Progenitor cell of endocrine pancreas (in vitro differentiated cells): ENCODE results near the gene APOM. TPM values are rescaled to one million over a fixed set of nuclear protein-coding genes. Genes with fewer than 3 reads are reported as not detected.

Experiments
- DNase-seq: peaks from one replicate; pipeline ENCODE4 v3.0.0; 2021; ENCODE audit warnings: low spot score; ENCODE audit not compliant: unreplicated experiment
- H3K27ac Mint-ChIP-seq: 2 replicates; pipeline ENCODE4 v1.8.0; 2021; ENCODE audit warnings: mild to moderate bottlenecking, moderate library complexity, mixed read lengths
- H3K27me3 Mint-ChIP-seq: 2 replicates; pipeline ENCODE4 v1.8.0; 2021; ENCODE audit warnings: mixed read lengths
- H3K36me3 Mint-ChIP-seq: 2 replicates; pipeline ENCODE4 v1.8.0; 2022; ENCODE audit warnings: mixed read lengths; ENCODE audit not compliant: insufficient read depth
- H3K4me1 Mint-ChIP-seq: 2 replicates; pipeline ENCODE4 v1.8.0; 2021; ENCODE audit warnings: low read depth, mixed read lengths
- H3K4me3 Mint-ChIP-seq: 2 replicates; pipeline ENCODE4 v1.8.0; 2021; ENCODE audit warnings: low read depth, mild to moderate bottlenecking, moderate library complexity, mixed read lengths
- H3K9me3 Mint-ChIP-seq: 2 replicates; pipeline ENCODE4 v1.8.0; 2021; ENCODE audit warnings: low read depth, mixed read lengths
- CTCF ChIP-seq: fragments of 200-600 bp; sonication (generic); IDR thresholded peaks from one replicate; pipeline ENCODE4 v1.5.0; 2021; ENCODE audit warnings: antibody characterized with exemption, mild to moderate bottlenecking; ENCODE audit not compliant: unreplicated experiment
- total RNA-seq: library from RNA; stranded (reverse); gene quantifications from 2 replicates; pipeline ENCODE4 v1.2.1, GENCODE V29; 2021

APOM gene
- total RNA-seq, 1 donor from 2014 or later: 7.1 TPM

- H3K27me3 Mint-ChIP-seq: no peaks in the 10 kb centered on the region
- peak overlapping the region; percentile 97 for H3K27ac Mint-ChIP-seq
- H3K4me3 Mint-ChIP-seq: peak overlapping the region; percentile 84
- DNase-seq: no peak
- TF ChIP-seq CTCF: no peak
- H3K4me1 Mint-ChIP-seq: peaks cover 41% of the 10 kb centered on the region
- peaks cover 13% of the 10 kb centered on the region for H3K36me3 Mint-ChIP-seq
- H3K9me3 Mint-ChIP-seq: no peaks in the 10 kb centered on the region
Measured at GRCh38 chr6:31663961-31664789, 8.5 kb downstream of the APOM start.

- no peaks in the 10 kb centered on the region for H3K27me3 Mint-ChIP-seq
- peak; percentile 44 for DNase-seq
- H3K4me3 Mint-ChIP-seq: peak within 1 kb of the TSS; percentile 84
- TF ChIP-seq CTCF: peak; percentile 9
- peaks cover 34% of the 10 kb centered on the region for H3K4me1 Mint-ChIP-seq
- peaks cover 13% of the 10 kb centered on the region for H3K36me3 Mint-ChIP-seq
- peak within 1 kb of the TSS; percentile 97 for H3K27ac Mint-ChIP-seq
- H3K9me3 Mint-ChIP-seq: no peaks in the 10 kb centered on the region
Measured at GRCh38 chr6:31664790-31665500, 9.3 kb downstream of the APOM start, which contains the start of gene GPANK1. Gene GPANK1, minus strand, starts transcription at chr6:31664997. Its CDS starts 519 bp downstream, at chr6:31664478.

- Mint-ChIP-seq H3K4me1 (peaks cover 32% of the 10 kb centered on the region), H3K9me3 (no peaks in the 10 kb centered on the region), H3K27ac (peak within 1 kb of the TSS; percentile 97), H3K27me3 (no peaks in the 10 kb centered on the region), H3K36me3 (peaks cover 14% of the 10 kb centered on the region), H3K4me3 (peak within 1 kb of the TSS; percentile 84)
- peak; percentile 91 for DNase-seq
- no peak for TF ChIP-seq CTCF
Measured at GRCh38 chr6:31665501-31666336, 10.0 kb downstream of the APOM start, which contains the start of gene CSNK2B. Gene CSNK2B, plus strand, starts transcription at chr6:31666080. Its CDS starts 752 bp downstream, at chr6:31666832.

- H3K27ac Mint-ChIP-seq: peak overlapping the region; percentile 97
- no peaks in the 10 kb centered on the region for H3K27me3 Mint-ChIP-seq
- peaks cover 27% of the 10 kb centered on the region for H3K4me1 Mint-ChIP-seq
- peak overlapping the region; percentile 84 for H3K4me3 Mint-ChIP-seq
- no peaks in the 10 kb centered on the region for H3K9me3 Mint-ChIP-seq
- no peak for DNase-seq
- no peak for TF ChIP-seq CTCF
- H3K36me3 Mint-ChIP-seq: peaks cover 14% of the 10 kb centered on the region
Measured at GRCh38 chr6:31666337-31666965, 10.8 kb downstream of the APOM start.
